Inflammatory macrophage treated with lipopolysaccharide for 4 hours (primary cell): ENCODE results near the gene SDC3.
"Not testable (repeated sequence)": the region's sequence is repeated elsewhere in the genome, so short reads cannot be mapped to it uniquely, and the experiment has no call there.

ENCODE experiments used
- DNase-seq: peaks from one replicate; pipeline ENCODE4 v3.0.0-alpha.2; 2020

The SDC3 gene

DNA sequence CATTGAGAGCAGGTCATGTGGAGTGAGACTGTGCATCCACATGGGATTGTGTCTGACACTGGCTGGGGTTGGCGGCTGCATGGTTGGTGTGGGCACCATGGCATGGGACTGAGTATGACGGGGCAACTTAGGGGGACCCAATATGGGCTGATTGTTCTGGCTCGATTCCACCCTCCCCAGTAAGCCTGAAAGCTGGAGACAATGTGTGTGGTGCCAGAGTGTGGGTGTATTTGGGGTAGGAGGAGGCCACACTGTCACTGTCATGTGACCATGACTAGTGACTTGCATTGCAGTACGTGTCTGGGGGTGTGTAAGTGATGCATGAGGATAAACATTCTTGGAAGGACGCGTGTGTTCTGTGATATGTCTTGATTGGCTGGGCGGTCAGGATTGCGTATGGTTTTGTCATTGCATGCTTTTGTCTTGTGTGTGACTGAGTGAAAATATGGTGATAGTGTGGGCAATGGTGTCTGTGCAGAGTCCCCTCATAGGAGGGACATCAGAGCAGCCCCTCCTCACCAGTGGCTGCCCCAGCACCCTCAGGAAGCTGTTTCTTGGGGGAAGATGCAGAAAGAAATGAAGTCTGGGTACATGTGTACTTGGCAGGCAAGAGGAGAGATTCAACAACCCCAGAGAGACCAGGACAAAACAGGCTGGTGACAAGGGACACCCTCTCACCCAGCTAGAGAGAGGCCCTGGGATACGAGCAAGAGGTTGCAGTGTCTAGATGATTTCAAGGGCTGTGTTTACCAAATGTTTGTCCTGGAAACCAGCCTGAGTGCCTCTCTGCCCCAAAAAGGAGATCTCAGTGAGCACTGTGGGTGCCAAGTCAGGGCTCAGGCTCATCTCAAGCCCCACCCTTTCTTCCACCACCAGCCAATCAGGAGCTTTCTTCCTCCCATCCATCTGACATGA is 36.3 kb downstream of the SDC3 start:
- DNase-seq: peak; percentile 86

DNA sequence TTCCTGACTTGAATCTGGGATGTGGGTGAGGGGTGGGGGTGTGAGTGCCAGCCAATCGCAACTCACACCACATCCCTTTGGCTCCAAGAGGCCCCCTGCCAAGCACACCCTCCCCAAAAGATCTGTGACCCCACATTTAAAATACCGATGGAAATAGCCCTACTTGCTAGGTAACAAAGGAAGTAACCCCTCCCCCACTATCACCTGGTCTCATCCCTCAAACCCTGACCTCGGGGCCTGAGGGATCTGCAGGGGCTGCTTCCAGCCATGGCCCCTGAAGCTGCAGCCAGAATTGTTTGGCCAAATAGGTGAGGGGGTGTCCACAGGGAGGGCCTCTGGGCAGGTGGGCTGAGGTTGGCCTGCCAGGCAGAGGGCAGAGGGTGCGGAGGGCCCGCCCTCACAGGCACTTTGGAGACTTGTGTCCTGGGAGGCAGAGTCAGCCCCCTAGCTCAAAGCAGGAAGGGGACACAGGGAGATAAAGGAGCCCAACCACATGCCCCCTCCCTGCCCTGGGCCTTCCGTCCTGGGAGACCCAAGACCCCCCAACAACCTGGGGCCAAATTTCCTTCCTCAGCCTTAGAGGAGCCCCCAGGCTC is 37.2 kb downstream of the SDC3 start:
- DNase-seq: no peak

DNA sequence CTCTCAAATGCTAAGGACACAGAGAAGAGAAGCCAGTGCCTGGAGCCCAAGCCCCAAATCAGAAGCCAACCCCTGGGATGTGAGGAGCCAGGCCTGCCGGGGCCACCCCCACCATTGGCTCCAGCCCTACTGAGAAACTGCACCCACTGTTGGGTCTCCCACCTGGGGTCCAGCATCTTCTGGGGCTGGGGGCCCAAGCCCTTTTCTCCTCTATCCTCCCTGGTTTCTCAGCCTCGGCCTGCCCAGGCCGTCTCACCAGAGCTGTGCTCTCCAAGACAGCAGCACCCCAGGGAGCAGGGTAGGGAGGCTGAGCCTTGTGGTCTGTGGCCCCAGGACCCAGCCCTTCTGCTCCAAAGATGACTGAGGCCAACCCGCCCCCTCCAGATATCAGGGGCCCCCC is 37.9 kb downstream of the SDC3 start:
- no peak for DNase-seq

- no peak for DNase-seq
Observed at GRCh38 chr1:30870035-30870434, 38.5 kb downstream of the SDC3 start.

DNA sequence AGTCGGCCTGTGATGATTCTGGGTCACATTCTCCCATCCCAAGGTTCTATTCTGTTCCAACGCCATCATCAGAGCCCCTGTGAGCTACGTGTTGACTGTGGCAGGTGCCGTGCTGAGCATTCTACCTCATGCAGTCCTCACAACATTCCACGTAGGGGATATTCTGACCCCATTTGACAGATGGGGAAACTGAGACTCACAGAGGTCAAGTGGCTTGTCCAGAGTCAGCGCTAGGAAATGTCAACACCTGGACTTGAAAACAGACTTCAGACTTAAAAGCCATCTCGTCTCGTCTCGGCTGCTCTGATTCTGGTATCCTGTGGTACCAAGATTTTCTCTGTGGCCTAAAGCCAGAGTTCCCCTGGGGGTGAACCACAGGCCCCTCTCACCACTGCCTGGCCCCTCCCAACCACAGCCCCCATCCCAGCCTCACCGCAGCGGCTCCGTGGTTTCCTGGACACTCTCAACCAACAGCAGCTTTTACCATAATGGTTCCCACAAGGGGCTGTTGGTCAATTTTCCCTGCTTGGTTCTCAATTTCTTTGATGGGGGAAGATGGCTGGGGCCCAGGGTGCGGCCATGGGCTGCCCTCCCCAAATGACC is 39.6 kb downstream of the SDC3 start:
- DNase-seq: no peak

GRCh38 chr1:30868057-30868456 is 40.5 kb downstream of the SDC3 start:
- not testable (repeated sequence) for DNase-seq

DNA sequence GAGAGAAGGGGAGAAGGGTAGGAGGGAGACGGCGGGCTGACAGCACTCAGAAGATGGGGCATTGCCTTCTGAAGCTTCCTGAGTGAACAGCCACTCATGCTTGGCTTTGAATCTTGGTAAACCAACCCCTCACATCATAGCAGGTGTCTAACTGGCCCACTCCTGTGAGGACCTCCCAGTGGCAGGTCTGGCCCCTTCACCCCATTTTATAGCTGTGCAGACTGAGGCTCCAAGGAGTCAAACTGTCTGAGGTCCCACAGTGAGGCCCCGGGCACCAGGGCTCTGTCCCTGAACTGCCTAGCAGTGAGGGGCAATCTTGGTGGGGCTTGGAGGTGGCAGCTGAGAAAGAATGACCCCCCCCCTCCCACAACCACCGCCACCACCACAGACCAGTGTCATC is 41.0 kb downstream of the SDC3 start:
- no peak for DNase-seq

GRCh38 chr1:30866594-30866993 is 42.0 kb downstream of the SDC3 start:
- no peak for DNase-seq

- DNase-seq: no peak
Observed at GRCh38 chr1:30864681-30865080, 43.9 kb downstream of the SDC3 start.

DNA sequence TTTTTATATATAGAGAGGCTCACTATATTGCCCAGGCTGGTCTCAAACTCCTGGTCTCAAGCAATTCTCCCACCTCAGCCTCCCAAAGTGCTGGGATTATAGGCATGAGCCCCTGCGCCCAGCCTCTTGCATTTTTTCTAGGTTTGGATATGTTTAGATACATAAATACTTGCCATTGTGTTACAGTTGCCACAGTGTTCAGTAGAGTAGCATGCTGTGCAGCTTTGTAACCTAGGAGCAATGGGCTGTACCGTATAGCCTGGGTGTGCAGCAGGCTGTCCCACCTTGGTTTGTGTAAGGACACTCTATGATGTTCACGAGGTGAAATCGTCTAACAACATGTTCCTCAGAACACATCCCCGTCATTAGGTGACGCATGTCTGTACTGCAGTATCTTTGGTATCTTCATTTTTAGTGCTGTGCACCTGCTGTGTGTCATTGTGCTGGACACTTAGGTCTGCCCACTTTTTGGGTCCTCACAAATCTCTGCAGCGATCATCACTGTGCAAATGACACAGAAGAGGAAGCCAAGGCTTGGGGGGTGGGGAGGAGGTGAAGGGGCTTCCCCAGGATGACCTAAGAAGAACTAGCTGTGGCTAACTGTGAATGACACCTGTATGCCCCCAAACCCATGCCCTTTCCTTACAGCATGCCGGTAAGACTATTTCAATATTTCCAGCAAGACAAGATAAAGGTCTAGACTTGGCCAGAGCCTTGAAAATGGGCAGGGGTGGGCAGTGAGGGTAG is 44.5 kb downstream of the SDC3 start:
- no peak for DNase-seq

GRCh38 chr1:30860320-30860652 is 48.3 kb downstream of the SDC3 start:
- DNase-seq: no peak

DNA sequence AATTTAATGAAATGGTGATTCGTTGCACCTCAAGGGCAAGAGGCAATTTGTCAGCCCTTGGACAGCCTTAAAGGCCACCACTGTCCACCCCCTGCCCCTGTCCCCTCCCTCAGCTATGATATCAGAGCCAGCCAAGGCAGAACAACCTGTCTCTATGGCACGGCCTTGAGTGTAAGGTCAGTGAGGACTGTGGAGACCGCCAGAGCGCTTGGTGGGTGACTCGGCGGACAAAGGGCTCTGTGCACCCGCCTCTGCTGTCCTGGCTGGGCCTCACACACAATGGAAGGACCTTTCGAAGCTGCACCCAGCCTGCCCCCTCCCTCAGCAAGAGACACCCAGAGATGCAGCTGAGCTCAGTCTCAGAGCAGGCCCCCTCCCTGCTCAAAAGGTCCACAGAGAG is 50.6 kb downstream of the SDC3 start:
- DNase-seq: no peak

DNA sequence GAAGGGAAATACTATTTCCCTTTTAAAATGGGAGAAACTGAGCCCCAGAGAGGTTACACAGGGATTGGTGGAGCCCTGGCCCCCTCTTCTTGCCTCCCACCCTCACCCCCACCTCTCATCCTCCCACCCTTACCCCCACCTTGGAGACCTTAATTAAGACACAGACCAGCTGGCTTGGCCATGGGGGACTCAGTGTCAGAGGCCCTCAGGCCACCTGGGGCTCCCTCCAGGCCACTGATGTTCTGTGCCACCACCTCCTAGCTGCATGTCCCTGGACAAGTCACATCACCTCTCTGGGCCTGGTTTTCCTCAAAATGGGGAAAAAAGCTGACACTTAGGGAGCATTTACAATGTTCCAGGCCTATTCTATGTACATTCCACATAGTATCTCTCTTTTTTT is 51.5 kb downstream of the SDC3 start:
- DNase-seq: no peak

DNA sequence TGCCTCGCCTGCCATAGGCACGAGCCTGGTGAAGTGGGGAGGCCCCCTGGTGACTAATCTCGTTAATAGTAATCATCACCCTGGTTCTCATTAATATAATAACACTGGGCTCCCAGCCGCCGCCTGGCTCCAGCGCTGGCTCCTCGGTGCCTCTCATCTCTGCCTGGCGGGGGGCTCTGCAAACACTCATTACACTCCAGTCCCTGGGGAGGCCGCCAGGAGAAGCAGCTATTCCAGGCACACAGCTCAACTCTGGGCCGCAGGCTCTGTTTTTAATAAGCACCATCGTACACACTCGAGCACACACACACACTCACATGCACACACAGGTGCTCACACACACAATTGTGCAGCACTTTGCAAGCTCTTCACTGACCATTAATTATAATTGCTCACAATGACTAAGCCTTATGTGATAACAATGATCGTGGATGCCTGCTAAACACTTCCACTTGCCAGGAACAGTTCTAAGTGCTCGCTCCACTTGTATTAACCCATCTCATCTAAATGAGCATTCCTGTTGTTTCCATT is 52.2 kb downstream of the SDC3 start:
- no peak for DNase-seq

DNA sequence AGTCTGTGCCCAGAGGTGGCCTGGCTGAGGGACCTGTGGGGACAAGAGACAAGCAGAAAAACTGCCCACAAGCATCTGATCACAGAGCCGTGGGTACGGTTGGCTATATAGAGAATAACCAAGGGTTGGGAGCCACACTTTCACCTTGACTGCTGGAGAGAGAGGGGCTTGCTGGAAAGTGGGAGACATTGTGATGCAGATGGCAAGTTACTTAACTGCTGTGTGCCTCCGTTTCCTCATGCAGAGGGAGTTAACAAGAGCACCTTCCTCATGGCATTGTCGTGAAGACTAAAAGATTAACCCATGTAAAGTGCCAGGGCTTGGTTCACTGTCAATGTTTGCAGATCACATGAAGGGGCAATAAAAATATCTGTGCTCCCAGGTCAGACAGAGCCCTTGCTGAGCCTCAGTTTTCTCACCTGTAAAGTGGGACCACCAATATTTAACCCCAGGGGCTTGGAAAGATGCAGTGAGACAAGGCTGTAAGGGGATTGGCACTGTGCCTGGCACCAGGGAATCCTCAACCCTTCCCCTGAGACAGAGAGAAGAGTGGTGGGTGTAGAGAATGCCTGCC is 52.8 kb downstream of the SDC3 start:
- DNase-seq: no peak

DNA sequence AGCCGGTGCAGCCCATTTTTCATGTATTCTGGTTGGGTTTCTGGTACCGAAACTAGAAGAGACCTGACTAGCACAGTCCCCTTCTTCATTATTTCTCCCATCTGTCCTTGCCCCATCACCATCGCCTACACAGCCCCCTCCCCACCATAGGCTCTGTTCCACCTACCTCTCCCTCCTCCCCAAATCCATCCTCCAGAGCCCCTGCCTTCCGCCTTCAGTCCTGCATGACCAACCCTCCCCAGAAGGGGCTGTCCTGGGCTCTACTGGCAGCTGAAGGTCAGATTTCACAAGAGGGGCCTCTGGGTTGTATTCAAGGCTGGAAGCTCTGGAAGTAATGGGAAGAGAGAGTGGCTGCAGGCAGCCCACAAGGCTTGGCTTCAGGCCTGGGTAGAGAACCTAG is 55.2 kb downstream of the SDC3 start:
- DNase-seq: no peak

DNA sequence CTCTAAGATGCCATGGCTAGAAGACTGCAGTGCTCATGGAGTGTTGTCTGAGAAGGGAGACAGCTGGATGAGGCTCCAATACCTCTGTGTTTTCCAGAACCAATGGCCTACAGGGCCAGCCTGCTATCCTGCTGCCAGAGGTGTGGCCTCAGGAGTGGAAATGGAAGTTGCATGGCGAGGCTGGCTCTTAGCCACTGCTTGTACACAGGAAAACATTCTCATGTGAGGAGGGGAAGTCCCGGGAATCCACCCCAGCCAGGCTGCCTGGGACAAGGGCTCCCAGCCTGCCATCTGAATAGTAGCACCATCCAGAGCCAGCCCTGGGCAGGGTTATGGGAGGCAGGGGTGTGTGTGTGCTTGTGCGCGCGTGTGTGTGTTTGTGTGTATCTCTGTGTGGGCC is 56.5 kb downstream of the SDC3 start:
- DNase-seq: peak; percentile 85

- no peak for DNase-seq
Observed at GRCh38 chr1:30851286-30851685, 57.3 kb downstream of the SDC3 start.

DNA sequence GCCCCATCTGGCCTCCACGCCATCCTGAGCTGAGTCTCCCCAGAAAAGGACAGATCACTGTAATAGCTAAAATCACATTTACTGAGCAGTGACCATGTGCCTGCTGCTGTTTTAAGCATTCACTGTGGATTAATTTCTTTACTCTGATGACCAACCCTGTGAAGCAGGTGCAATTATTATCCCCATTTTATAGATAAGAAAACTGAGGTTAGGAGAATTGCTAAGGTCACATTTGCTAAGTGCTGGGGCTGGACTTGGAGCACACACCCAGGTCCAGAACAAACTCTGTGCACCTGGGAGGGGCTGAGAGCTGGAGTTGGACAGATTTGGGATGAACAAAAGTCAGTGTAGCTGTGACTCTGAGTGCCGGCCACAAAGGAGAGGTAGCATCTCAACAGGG is 58.0 kb downstream of the SDC3 start:
- DNase-seq: no peak

GRCh38 chr1:30848130-30848529 is 60.4 kb downstream of the SDC3 start:
- no peak for DNase-seq

DNA sequence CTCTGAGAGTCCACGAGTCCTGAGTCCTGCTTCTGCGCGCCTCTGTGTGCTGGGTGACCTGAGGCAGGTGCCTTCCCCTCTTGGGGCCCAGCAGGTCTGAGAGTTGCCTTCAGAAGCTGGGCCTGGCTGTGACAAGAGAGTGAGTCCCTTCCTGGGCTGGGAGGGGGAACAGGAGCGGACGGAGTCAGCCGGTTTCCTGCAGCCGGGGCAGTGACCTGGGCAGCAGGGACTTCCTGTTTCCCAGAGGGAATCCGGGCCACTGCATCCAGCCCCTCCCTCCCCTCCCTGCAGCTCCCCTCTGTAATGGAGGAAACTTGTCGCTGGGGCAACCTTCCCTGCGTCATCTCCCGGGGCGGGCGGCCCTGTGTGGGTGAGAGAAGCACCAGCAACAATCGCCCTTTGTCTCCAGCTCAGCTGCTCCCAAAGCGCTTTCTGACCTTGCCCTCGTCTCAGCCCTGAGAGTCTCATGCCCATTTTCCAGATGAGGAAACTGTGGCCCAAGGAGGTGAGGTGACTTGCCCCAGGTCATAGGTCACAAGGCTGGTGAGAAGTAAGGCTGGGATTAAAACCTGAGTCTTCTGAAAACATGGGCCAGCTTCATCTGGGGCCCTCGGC is 61.1 kb downstream of the SDC3 start:
- peak; percentile 85 for DNase-seq

- DNase-seq: no peak
Observed at GRCh38 chr1:30846587-30846986, 62.0 kb downstream of the SDC3 start.

GRCh38 chr1:30845904-30846290 is 62.7 kb downstream of the SDC3 start:
- no peak for DNase-seq
